ENCODE data around the gene DDX5.

DDX5 gene

DNA sequence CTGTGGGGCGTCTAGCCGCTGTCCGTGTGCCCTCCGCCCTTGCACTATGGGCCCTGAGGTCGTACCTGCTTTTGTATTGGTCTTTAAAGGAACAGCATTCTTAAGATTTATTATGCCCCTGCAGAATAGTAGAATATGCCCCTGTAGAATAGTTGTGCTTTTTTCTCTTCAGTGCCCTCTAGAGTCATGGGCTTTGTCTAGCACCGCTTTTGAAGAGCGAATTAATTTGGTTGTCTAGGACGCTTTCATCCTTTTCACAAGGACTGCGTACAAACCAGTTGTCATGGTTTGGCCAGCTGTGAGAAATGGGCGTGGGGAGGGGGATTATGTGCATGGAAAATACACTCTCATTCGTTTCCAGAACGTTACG is 1.3 kb upstream of the DDX5 start:
- H3K4me3 ChIP-seq (ENCODE audit: low read length, poor library complexity, severe bottlenecking), result peak overlapping the region; percentile 99
- peak overlapping the region; percentile 71 for H2AFZ ChIP-seq (ENCODE audit: low read length)
- H3K36me3 ChIP-seq (ENCODE audit: insufficient read depth, low read length), result peaks cover 46% of the 10 kb centered on the region

DNA sequence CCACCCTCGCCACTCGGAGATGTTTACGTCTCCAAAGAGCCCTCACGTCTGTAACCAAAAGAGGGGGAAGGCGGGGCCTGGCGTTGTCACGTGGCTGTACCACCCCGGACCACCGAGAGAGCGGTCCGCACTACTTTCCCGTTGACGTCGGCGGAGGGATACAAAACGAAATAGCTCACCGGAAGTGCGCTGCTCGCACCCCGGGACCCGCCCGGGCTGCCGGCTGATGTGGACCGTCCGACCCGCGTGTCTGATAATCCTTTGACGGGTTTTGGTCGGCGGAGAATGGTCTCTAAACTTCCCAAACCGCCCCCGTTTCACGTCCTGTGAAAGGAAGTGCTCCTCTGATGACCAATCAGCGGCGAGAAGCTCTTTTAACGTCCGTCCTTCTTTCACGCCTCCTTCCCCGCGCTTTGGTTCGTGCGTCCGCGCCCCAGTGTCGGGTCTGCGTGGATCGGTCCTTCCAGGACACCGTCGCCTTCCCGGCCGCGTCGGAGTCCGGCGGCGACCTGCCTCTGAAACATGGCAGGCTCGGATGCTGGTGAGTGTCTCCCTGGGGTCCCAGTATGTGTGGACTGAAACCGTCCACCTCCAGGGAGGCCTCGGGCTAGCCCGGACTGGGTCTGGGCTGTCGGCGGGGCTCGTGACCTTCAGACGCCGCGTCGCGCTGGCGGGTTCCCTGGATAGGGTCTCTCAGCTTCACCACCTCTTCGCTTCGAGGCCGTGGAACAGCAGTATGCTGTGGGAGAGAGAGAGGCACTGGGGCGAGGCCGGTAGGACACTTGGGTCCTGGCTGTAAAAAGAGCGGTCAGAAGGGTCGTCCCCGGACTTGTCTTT is 705 bp upstream of the DDX5 start, which contains the start of gene CEP95:
Gene CEP95 (plus strand): TSS at position 402 of the 837 bp plus-strand sequence. CDS start 121 bp downstream, at position 523.
- peak within 1 kb of the TSS; percentile 99 for H3K9ac ChIP-seq (ENCODE audit: low read depth, low read length, poor library complexity, severe bottlenecking)
- H4K20me1 ChIP-seq (ENCODE audit: insufficient read depth, low read length, poor library complexity, severe bottlenecking), result peaks cover 67% of the 10 kb centered on the region
- 0 out of 2 replicates have a peak, but pooled peaks cover 3% of the 10 kb centered on the region for H3F3A ChIP-seq (ENCODE audit: low read depth)
- peaks cover 10% of the 10 kb centered on the region for H3K27me3 ChIP-seq (ENCODE audit: insufficient read depth, low read length, poor library complexity, severe bottlenecking)
- H2AFZ ChIP-seq (ENCODE audit: low read length), result peak within 1 kb of the TSS; percentile 71
- TF ChIP-seq, protein P1, sequence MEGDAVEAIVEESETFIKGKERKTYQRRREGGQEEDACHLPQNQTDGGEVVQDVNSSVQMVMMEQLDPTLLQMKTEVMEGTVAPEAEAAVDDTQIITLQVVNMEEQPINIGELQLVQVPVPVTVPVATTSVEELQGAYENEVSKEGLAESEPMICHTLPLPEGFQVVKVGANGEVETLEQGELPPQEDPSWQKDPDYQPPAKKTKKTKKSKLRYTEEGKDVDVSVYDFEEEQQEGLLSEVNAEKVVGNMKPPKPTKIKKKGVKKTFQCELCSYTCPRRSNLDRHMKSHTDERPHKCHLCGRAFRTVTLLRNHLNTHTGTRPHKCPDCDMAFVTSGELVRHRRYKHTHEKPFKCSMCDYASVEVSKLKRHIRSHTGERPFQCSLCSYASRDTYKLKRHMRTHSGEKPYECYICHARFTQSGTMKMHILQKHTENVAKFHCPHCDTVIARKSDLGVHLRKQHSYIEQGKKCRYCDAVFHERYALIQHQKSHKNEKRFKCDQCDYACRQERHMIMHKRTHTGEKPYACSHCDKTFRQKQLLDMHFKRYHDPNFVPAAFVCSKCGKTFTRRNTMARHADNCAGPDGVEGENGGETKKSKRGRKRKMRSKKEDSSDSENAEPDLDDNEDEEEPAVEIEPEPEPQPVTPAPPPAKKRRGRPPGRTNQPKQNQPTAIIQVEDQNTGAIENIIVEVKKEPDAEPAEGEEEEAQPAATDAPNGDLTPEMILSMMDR (conservative IDR thresholded peaks at IDR 0.05; ENCODE audit: low read length), result no peak
- no peak for TF ChIP-seq EZH2phosphoT487 (IDR thresholded peaks at IDR 0.05; ENCODE audit: borderline replicate concordance)
- no peaks in the 10 kb centered on the region for H3K9me2 ChIP-seq (replicated peaks; ENCODE audit: low read depth, low read length)
- peaks cover 45% of the 10 kb centered on the region for H3K4me1 ChIP-seq (ENCODE audit: insufficient read depth, low read length, poor library complexity, severe bottlenecking)
- peak within 1 kb of the TSS; percentile 98 for H3K4me2 ChIP-seq (ENCODE audit: low read depth, low read length, poor library complexity, severe bottlenecking)
- no peaks in the 10 kb centered on the region for H3K9me3 ChIP-seq (ENCODE audit: insufficient read depth, low read depth, low read length)
- H3K4me3 ChIP-seq (ENCODE audit: low read length, poor library complexity, severe bottlenecking), result peak within 1 kb of the TSS; percentile 99
- H3K79me2 ChIP-seq (ENCODE audit: insufficient read depth, low read length), result peaks cover 91% of the 10 kb centered on the region
- H3K36me3 ChIP-seq (ENCODE audit: insufficient read depth, low read length), result peaks cover 48% of the 10 kb centered on the region

More for the DNA sequence above, 1.3 kb upstream of the DDX5 start:
- no peak for TF ChIP-seq EZH2phosphoT487 (IDR thresholded peaks at IDR 0.05; ENCODE audit: borderline replicate concordance)
- TF ChIP-seq, protein P1 (conservative IDR thresholded peaks at IDR 0.05; ENCODE audit: low read length), result peak; percentile 70
- Histone ChIP-seq H3K4me2 (ENCODE audit: low read depth, low read length, poor library complexity, severe bottlenecking) (peak overlapping the region; percentile 98), H3K9ac (ENCODE audit: low read depth, low read length, poor library complexity, severe bottlenecking) (peak overlapping the region; percentile 99), H3K79me2 (ENCODE audit: insufficient read depth, low read length) (peaks cover 91% of the 10 kb centered on the region), H3K4me1 (ENCODE audit: insufficient read depth, low read length, poor library complexity, severe bottlenecking) (peaks cover 49% of the 10 kb centered on the region), H4K20me1 (ENCODE audit: insufficient read depth, low read length, poor library complexity, severe bottlenecking) (peaks cover 67% of the 10 kb centered on the region), H3K9me2 (replicated peaks; ENCODE audit: low read depth, low read length) (no peaks in the 10 kb centered on the region), H3K27me3 (ENCODE audit: insufficient read depth, low read length, poor library complexity, severe bottlenecking) (peaks cover 10% of the 10 kb centered on the region), H3K9me3 (ENCODE audit: insufficient read depth, low read depth, low read length) (no peaks in the 10 kb centered on the region), H3F3A (ENCODE audit: low read depth) (no peaks in the 10 kb centered on the region)

GRCh38 chr17:64505340-64506200 is 519 bp downstream of the DDX5 start:
- H3K27me3 ChIP-seq (ENCODE audit: insufficient read depth, low read length, poor library complexity, severe bottlenecking), result peaks cover 10% of the 10 kb centered on the region

More at GRCh38 chr17:64505340-64506200, 519 bp downstream of the DDX5 start:
- Histone ChIP-seq H3K79me2 (ENCODE audit: insufficient read depth, low read length) (peaks cover 94% of the 10 kb centered on the region), H4K20me1 (ENCODE audit: insufficient read depth, low read length, poor library complexity, severe bottlenecking) (peaks cover 79% of the 10 kb centered on the region), H3K4me2 (ENCODE audit: low read depth, low read length, poor library complexity, severe bottlenecking) (peak overlapping the region; percentile 85), H3K4me3 (ENCODE audit: low read length, poor library complexity, severe bottlenecking) (peak overlapping the region; percentile 99), H3K9ac (ENCODE audit: low read depth, low read length, poor library complexity, severe bottlenecking) (peak overlapping the region; percentile 99), H3K9me3 (ENCODE audit: insufficient read depth, low read depth, low read length) (no peaks in the 10 kb centered on the region), H3K36me3 (ENCODE audit: insufficient read depth, low read length) (peaks cover 54% of the 10 kb centered on the region), H2AFZ (ENCODE audit: low read length) (no peak overlapping the region), H3K9me2 (replicated peaks; ENCODE audit: low read depth, low read length) (no peaks in the 10 kb centered on the region), H3F3A (ENCODE audit: low read depth) (peaks cover 10% of the 10 kb centered on the region; the same call in 1 of the 2 replicates), H3K4me1 (ENCODE audit: insufficient read depth, low read length, poor library complexity, severe bottlenecking) (peaks cover 45% of the 10 kb centered on the region)
- TF ChIP-seq, protein P1 (conservative IDR thresholded peaks at IDR 0.05; ENCODE audit: low read length), result no peak
- no peak for TF ChIP-seq EZH2phosphoT487 (IDR thresholded peaks at IDR 0.05; ENCODE audit: borderline replicate concordance)
